A549 treated with CORT108297 at 1 μM for 4 hours (cell line): ENCODE data around the gene HSD17B3. TPM values are rescaled to one million over a fixed set of nuclear protein-coding genes. Genes with fewer than 3 reads are reported as not detected.

Source experiments
- total RNA-seq: library from RNA; stranded (reverse); fragments of 200-300 nt; extraction: Qiagen RNA extraction; gene quantifications from 5 replicates; pipeline ENCODE4 v1.2.3, GENCODE V29; 2022

Gene HSD17B3
- total RNA-seq: 0.13 to 0.18 TPM (median 0.15 TPM) in 3 of 5 replicates, not detected in the others

DNA sequence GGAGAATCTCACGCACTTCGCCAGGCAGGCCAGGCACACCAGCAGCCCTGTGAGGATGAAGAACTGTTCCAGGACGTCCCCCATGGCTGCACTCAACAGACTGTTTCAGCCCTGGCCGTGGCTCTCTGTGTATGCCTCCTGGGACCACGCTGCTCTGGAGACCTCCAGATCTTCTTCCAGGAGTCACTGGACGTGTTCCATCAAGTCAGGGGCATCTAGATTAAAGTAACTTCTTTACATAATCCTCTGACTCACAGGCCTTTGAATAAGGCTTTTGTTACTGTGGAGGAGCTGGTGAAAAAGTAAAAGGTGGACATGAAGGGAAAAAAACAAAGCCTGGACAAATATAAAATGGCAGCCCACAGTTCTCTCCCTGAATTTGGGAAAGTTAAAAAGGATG is at the start of gene HSD17B3:
HSD17B3 (minus strand) TSS at position 156 of the 400 bp plus-strand sequence; CDS start at position 84, 72 bp downstream.

Other genes with a start within 250 kb of the HSD17B3 start
- 15.9 to 19.5 TPM (median 18.8 TPM) in 5 replicates for gene SLC35D2, start 81.5 kb upstream of the HSD17B3 start, total RNA-seq
- gene ZNF367, start 116.2 kb upstream of the HSD17B3 start, total RNA-seq: 4.8 to 6.2 TPM (median 5.9 TPM) in 5 replicates
- gene HABP4, start 148.0 kb upstream of the HSD17B3 start, total RNA-seq: 14.6 to 17.3 TPM (median 15.3 TPM) in 5 replicates